Measurements from ENCODE around the gene DOCK1. TPM values are rescaled to one million over a fixed set of nuclear protein-coding genes. Genes with fewer than 3 reads are reported as not detected.

DOCK1 gene
- total RNA-seq, 4 donors from 2014 or later: 50.8 to 59.0 (median 53.6) TPM

DNA sequence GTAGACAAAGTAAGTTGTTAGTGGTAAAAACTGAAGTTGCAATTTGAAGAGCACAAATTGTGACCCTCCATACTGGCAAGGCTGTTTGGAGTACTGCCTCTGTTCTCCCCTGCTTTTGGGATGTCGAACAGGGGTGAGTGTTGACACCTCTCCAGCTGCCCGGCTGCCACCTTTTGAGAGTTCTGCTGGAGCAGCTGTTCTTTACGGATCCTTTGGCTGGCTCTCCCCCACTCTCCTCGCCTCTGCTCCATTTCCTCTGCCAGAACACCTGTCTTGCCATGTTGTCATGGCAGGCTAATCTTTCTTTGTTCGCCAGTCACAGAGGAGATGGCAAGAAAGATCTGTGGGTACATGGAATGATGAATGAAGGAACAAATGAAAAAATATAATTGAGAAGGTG, 256.3 kb downstream of the DOCK1 start:
- Histone ChIP-seq H3K4me3 (no peak overlapping the region), H3K27me3 (no peaks in the 10 kb centered on the region), H3K36me3 (no peaks in the 10 kb centered on the region), H3K9me3 (no peaks in the 10 kb centered on the region), H3K27ac (no peak overlapping the region), H3K4me1 (peaks cover 2 to 20% (median 3%) of the 10 kb centered on the region in 3 donors)
- TF ChIP-seq, protein P1, sequence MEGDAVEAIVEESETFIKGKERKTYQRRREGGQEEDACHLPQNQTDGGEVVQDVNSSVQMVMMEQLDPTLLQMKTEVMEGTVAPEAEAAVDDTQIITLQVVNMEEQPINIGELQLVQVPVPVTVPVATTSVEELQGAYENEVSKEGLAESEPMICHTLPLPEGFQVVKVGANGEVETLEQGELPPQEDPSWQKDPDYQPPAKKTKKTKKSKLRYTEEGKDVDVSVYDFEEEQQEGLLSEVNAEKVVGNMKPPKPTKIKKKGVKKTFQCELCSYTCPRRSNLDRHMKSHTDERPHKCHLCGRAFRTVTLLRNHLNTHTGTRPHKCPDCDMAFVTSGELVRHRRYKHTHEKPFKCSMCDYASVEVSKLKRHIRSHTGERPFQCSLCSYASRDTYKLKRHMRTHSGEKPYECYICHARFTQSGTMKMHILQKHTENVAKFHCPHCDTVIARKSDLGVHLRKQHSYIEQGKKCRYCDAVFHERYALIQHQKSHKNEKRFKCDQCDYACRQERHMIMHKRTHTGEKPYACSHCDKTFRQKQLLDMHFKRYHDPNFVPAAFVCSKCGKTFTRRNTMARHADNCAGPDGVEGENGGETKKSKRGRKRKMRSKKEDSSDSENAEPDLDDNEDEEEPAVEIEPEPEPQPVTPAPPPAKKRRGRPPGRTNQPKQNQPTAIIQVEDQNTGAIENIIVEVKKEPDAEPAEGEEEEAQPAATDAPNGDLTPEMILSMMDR (IDR thresholded peaks at IDR 0.05): no peak
- TF ChIP-seq POLR2AphosphoS5 (IDR thresholded peaks at IDR 0.05) (no peak), EP300 (IDR thresholded peaks at IDR 0.05) (no peak), POLR2A (IDR thresholded peaks at IDR 0.05) (no peak)
- no CpG with 5 or more reads among the region's 5 CpGs for WGBS, 2 donors (ENCODE audit: low coverage in 1 of 2)
- no peak for ATAC-seq

DNA sequence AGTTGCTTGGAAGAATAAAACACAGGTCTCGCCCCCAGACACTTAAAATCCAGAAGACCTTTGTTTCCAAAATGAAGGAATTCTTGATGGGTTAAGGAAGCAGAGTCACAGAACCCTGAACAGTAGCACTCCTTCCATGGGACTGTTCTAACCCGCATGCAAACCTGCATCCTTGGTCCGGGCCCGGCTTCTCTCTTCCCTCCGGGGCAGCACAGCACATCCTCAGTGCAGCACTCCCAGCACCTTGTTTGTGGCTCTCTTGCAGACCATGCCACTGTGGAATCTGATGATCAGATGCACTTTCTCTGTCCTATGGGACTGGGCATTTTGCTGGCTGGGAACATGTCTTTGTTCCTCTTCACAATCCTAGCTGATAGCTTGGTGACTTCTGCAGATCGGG, 257.6 kb downstream of the DOCK1 start:
- no peaks in the 10 kb centered on the region for H3K9me3 ChIP-seq
- ATAC-seq: no peak
- no peak overlapping the region for H3K4me3 ChIP-seq
- WGBS, 2 donors (ENCODE audit: low coverage in 1 of 2): 87 to 93% methylated on average over 2 to 6 of the region's 6 CpGs
- TF ChIP-seq, protein P1 (IDR thresholded peaks at IDR 0.05): no peak
- no peak for TF ChIP-seq POLR2A (IDR thresholded peaks at IDR 0.05)
- no peak for TF ChIP-seq POLR2AphosphoS5 (IDR thresholded peaks at IDR 0.05)
- TF ChIP-seq EP300 (IDR thresholded peaks at IDR 0.05): no peak
- H3K36me3 ChIP-seq: no peaks in the 10 kb centered on the region
- no peaks in the 10 kb centered on the region for H3K27me3 ChIP-seq
- H3K27ac ChIP-seq: no peak overlapping the region
- H3K4me1 ChIP-seq: peaks cover 0 to 9% (median 0%) of the 10 kb centered on the region in 3 donors

- Histone ChIP-seq H3K27ac (no peak overlapping the region), H3K9me3 (no peaks in the 10 kb centered on the region), H3K36me3 (peaks cover 0 to 5% of the 10 kb centered on the region in 2 donors), H3K4me3 (no peak overlapping the region), H3K4me1 (peaks cover 0 to 1% (median 0%) of the 10 kb centered on the region in 3 donors), H3K27me3 (no peaks in the 10 kb centered on the region)
- WGBS, 2 donors (ENCODE audit: low coverage in 1 of 2): 80 to 86% methylated on average over 2 to 3 of the region's 3 CpGs
- ATAC-seq: no peak
- TF ChIP-seq POLR2AphosphoS5 (IDR thresholded peaks at IDR 0.05) (no peak), POLR2A (IDR thresholded peaks at IDR 0.05) (no peak), EP300 (IDR thresholded peaks at IDR 0.05) (no peak)
- TF ChIP-seq, protein P1 (IDR thresholded peaks at IDR 0.05): no peak
Measured at GRCh38 chr10:127168261-127168660, 263.0 kb downstream of the DOCK1 start.

DNA sequence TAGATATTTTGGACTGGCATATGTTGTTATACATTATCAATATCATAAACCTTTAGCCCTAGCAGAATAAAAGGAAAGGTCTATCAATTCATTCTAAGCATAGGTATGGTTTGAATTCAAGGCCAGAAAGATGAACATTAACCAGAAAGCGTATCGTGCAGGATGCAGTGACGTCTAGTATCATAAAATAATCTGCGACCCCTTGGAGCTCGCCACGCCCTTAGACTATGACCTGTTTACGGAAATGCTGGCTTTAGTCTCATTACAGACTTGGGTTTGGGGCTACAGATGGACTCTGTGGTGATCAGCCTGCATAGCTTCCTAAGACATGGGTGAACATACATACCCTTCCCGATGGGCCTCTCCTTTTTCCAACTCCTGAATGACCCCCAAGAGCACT, 269.6 kb downstream of the DOCK1 start:
- no peak overlapping the region for H3K27ac ChIP-seq
- no peaks in the 10 kb centered on the region for H3K9me3 ChIP-seq
- H3K4me1 ChIP-seq: no peaks in the 10 kb centered on the region
- no peaks in the 10 kb centered on the region for H3K27me3 ChIP-seq
- WGBS, 2 donors (ENCODE audit: low coverage in 1 of 2): 99% methylated on average over 7 to 8 of the region's 8 CpGs
- no peak overlapping the region for H3K4me3 ChIP-seq
- TF ChIP-seq, protein P1 (IDR thresholded peaks at IDR 0.05): no peak
- TF ChIP-seq EP300 (IDR thresholded peaks at IDR 0.05): no peak
- no peak for TF ChIP-seq POLR2A (IDR thresholded peaks at IDR 0.05)
- no peak for TF ChIP-seq POLR2AphosphoS5 (IDR thresholded peaks at IDR 0.05)
- ATAC-seq: no peak
- H3K36me3 ChIP-seq: peaks cover 0 to 44% of the 10 kb centered on the region in 2 donors

- no peak for ATAC-seq
- Histone ChIP-seq H3K36me3 (peaks cover 0 to 44% of the 10 kb centered on the region in 2 donors), H3K4me1 (no peaks in the 10 kb centered on the region), H3K4me3 (no peak overlapping the region), H3K27ac (no peak overlapping the region), H3K9me3 (no peaks in the 10 kb centered on the region), H3K27me3 (no peaks in the 10 kb centered on the region)
- no peak for TF ChIP-seq POLR2A (IDR thresholded peaks at IDR 0.05)
- 100% methylated on average over 5 of the region's 40 CpGs; no CpG with 5 or more reads in 1 of the 2 donors for WGBS, 2 donors (ENCODE audit: low coverage in 1 of 2)
Measured at GRCh38 chr10:127175357-127176110, 270.3 kb downstream of the DOCK1 start.
